NB4 (cell line): ENCODE results near the gene MRPL43.

Experiments used
- CTCF ChIP-seq: IDR thresholded peaks from one replicate; pipeline ENCODE4 v1.5.1; 2012; ENCODE audit warnings: low read depth, low read length
- MYC ChIP-seq: IDR thresholded peaks from 2 replicates; pipeline ENCODE4 v1.6.1; 2011; ENCODE audit warnings: low read depth, low read length
- POLR2A ChIP-seq: IDR thresholded peaks from 2 replicates; pipeline ENCODE4 v1.6.1; 2011; ENCODE audit warnings: mild to moderate bottlenecking; ENCODE audit not compliant: insufficient read length; ENCODE audit errors: extremely low read depth

GRCh38 chr10:100939763-100940344, 47.4 kb downstream of the MRPL43 start:
- TF ChIP-seq CTCF (no peak), POLR2A (no peak), MYC (no peak)
